GM10847 (cell line): ENCODE measurements around the gene TASOR.
A peak's percentile ranks its signal among the peaks of the same experiment; 100 is the strongest.

Experiments used
- POLR2A ChIP-seq: IDR thresholded peaks from 2 replicates; pipeline ENCODE4 v1.6.1; 2011; ENCODE audit not compliant: insufficient read length; ENCODE audit errors: extremely low read depth

Gene TASOR, protein sequence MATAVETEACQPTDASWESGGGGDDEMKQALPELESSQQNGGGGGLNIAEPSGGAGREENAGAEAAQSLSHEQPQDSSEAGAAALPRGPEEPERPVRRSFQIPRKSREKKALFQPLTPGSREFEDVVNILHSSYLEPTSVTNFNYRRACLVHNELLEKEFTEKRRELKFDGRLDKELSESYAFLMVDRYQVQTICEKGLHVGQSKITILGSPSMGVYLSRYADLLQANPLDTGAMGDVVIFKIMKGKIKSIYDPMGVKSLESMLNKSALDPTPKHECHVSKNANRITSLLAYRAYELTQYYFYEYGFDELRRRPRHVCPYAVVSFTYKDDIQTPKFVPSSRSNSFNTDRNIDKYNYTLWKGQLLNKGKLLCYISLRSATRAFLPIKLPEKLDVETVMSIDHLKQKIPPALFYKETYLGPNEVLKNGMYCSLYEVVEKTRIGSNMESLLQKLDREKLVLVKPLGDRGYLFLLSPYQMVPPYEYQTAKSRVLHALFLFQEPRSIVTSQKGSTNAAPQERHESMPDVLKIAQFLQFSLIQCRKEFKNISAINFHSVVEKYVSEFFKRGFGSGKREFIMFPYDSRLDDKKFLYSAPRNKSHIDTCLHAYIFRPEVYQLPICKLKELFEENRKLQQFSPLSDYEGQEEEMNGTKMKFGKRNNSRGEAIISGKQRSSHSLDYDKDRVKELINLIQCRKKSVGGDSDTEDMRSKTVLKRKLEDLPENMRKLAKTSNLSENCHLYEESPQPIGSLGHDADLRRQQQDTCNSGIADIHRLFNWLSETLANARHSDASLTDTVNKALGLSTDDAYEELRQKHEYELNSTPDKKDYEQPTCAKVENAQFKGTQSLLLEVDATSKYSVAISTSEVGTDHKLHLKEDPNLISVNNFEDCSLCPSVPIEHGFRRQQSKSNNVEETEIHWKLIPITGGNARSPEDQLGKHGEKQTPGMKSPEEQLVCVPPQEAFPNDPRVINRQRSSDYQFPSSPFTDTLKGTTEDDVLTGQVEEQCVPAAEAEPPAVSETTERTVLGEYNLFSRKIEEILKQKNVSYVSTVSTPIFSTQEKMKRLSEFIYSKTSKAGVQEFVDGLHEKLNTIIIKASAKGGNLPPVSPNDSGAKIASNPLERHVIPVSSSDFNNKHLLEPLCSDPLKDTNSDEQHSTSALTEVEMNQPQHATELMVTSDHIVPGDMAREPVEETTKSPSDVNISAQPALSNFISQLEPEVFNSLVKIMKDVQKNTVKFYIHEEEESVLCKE (N-terminal part only)

GRCh38 chr3:56683122-56683817, at the start of gene TASOR:
TSS of gene TASOR (minus strand) at chr3:56683265. CDS start at chr3:56683006, 259 bp downstream.
- TF ChIP-seq POLR2A = peak; percentile 73

- TF ChIP-seq POLR2A = no peak
These were observed 49.0 kb upstream of the TASOR start for GRCh38 chr3:56732109-56732508.

- TF ChIP-seq POLR2A = no peak
These were observed 42.1 kb upstream of the TASOR start for GRCh38 chr3:56725175-56725574.

DNA sequence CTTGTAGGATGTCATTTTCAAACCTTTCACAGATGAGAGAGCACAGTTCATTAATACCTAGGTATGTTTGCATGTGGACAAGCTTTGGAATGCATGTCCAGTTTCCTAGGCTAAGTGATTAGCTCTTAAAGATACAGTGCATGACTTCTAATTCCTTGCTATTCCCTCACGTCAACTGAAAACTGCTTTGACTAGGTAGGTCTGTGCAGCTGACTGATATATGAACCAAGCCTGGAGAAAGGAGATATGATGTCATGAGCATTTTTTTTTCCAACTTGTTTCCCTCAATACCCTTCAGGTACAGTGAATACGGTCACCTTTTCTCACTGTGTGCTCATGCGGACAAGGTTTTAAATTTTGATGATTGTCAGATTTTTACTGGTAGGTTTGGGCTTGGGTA, 41.6 kb upstream of the TASOR start:
- no peak for TF ChIP-seq POLR2A

- TF ChIP-seq POLR2A = no peak
These were observed 37.8 kb upstream of the TASOR start for GRCh38 chr3:56720849-56721248.

DNA sequence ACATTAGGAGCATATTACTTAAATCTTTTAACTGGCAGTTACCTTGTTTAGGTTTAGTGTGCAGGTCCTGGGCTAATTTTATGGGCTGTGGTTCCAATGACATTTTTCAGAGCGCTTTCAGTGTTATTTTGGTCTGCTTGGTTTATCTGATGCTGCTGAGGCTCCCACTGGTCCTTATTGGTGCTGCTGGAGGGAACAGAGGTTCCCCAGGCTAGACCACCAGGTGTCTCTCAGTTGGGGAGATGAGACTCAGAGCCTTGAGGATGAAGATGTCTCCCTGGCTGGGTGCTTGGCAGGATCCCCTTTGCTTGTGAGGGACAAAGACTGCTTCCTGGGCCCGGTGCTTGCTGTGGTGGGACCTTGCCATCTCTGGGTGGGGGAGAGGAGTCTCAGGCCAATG, 28.3 kb upstream of the TASOR start:
- TF ChIP-seq POLR2A = no peak

- TF ChIP-seq POLR2A = no peak
These were observed 23.6 kb upstream of the TASOR start for GRCh38 chr3:56706629-56707028.

DNA sequence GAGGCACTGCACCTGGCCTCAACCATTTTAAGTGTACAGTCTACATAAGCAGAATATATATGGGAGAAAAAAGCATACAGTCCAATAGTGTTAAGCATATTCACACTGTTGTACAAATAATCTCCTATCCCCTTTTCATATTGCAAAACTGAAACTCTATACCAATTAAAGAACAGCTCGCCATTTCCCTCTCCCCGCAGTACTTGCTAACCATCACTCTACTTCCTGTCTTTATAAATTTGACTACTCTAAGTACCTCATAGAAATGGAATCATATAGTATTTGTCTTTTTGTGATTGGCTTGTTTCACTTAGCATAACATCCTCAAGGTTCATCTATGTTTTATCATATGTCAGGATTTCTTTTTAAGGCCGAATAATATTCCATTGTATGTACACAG, 21.6 kb upstream of the TASOR start:
- no peak for TF ChIP-seq POLR2A

- no peak for TF ChIP-seq POLR2A
These were observed 19.6 kb upstream of the TASOR start for GRCh38 chr3:56702490-56703315.

DNA sequence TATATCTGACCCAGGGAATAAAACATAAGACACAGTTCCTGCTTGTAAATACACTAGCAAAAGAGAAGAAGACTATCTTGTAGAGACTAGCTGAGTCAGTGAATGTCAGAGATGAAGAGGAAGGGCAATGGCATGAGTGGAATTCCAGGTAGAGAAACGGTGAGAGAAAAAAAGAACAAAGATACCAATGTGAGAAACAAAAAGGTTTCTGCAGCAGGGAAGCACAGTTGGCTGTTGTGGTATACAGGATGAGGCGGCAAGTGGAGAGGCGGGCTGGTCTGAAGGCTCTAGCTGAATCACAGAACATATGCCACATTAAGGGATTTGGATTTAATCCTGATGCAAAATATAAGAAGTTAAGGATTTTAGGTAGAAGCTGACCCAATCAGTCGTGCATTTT, 17.1 kb upstream of the TASOR start:
- TF ChIP-seq POLR2A = no peak

DNA sequence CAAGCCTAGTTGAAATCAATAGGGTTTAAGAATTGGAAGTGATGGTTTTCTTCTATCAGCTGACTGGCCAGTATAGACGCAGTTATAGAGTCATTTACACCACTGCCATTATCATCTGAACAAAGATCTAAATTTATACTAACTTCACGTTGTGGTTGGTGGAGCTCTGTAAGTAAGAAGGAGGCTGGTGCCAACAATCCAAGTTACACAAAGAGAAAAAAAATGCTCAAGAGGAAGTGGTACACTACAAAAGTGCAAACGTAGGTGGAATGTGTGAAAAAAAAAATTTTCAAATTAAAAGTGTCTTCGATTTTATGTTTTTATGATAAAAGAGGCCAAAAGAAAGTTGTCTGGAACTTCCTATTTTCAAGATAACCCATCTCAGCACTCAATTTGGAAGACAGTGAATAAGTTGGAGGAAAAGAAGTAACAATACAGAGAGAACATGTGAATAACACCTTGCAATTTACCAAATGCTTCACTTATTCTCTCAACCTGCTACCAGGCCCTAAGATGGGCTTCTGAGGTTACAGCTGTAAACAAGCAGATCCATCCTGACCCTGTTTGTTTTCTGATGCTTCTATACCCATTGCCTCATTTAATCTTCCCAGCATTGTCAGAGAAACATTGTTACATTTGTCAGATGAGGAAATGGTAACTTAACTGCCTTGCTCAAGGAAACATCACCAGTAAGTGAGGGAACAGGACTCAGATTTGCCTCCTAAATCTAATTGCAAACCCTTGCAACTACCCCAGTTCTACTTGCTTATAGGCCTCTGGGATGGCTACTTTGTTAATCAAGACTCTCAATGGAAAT, 12.0 kb upstream of the TASOR start:
- no peak for TF ChIP-seq POLR2A

- TF ChIP-seq POLR2A = no peak
These were observed 10.7 kb upstream of the TASOR start for GRCh38 chr3:56693750-56694149.
